GM19438 (cell line): ENCODE data around the gene LDHAL6B.

Experiments used
- ATAC-seq: cut with Tn5 transposase; IDR thresholded peaks from one replicate; pipeline ENCODE4 v1.9.1; 2021; ENCODE audit warnings: low read depth; ENCODE audit not compliant: unreplicated experiment

The LDHAL6B gene

GRCh38 chr15:59247364-59247763, 40.7 kb downstream of the LDHAL6B start:
- ATAC-seq: no peak

- no peak for ATAC-seq
Measured at GRCh38 chr15:59249816-59250215, 43.2 kb downstream of the LDHAL6B start.

GRCh38 chr15:59250249-59250648, 43.6 kb downstream of the LDHAL6B start:
- ATAC-seq: no peak

- no peak for ATAC-seq
Measured at GRCh38 chr15:59251001-59251845, 44.6 kb downstream of the LDHAL6B start.

GRCh38 chr15:59252137-59252536, 45.5 kb downstream of the LDHAL6B start:
- ATAC-seq: no peak

- peak; percentile 54 for ATAC-seq
Measured at GRCh38 chr15:59255680-59256336, 49.2 kb downstream of the LDHAL6B start.

- ATAC-seq: no peak
Measured at GRCh38 chr15:59256482-59256881, 49.8 kb downstream of the LDHAL6B start.

- no peak for ATAC-seq
Measured at GRCh38 chr15:59257140-59257539, 50.5 kb downstream of the LDHAL6B start.
